ENCODE data around the gene ACTR1B. TPM values are rescaled to one million over a fixed set of nuclear protein-coding genes. Genes with fewer than 3 reads are reported as not detected.
A peak's percentile ranks its signal among the peaks of the same experiment; 100 is the strongest.

ACTR1B gene
- total and polyA plus RNA-seq, 2 of the 4 experiments (the other 2 are of a cell fraction): 40.5 to 68.8 TPM

GRCh38 chr2:97653473-97653872 lies 10.4 kb downstream of the ACTR1B start:
- no peak overlapping the region for H3K4me2 ChIP-seq (ENCODE audit: low read depth, low read length)
- no peak overlapping the region for H3K4ac ChIP-seq (ENCODE audit: low read depth, low read length)
- DNase-seq (peak; percentile 26), ATAC-seq (ENCODE audit: low read depth) (no peak)
- no peak overlapping the region for H3K18ac ChIP-seq (ENCODE audit: low read depth, low read length)
- no peak overlapping the region for H4K91ac ChIP-seq (ENCODE audit: insufficient read depth, low read depth, low read length)
- H3K4me3 ChIP-seq (ENCODE audit: insufficient read depth, low read depth, low read length): no peak overlapping the region
- H3K27ac ChIP-seq (ENCODE audit: insufficient read depth, low read length): no peak overlapping the region
- no peaks in the 10 kb centered on the region for H3K27me3 ChIP-seq (ENCODE audit: control insufficient read depth, insufficient read depth, low read length)
- no peak overlapping the region for H4K8ac ChIP-seq (ENCODE audit: low read depth in 2 of 2, low read length in 2 of 2)
- H2BK5ac ChIP-seq (ENCODE audit: low read depth, low read length, poor library complexity, severe bottlenecking): no peak overlapping the region
- POLR2A ChIA-PET (ENCODE audit: unreplicated experiment): no interaction called here
- H2BK20ac ChIP-seq (ENCODE audit: low read depth, low read length): no peak overlapping the region
- H3K9ac ChIP-seq (ENCODE audit: low read depth, low read length): no peak overlapping the region
- no peak overlapping the region for H3K14ac ChIP-seq (replicated peaks; ENCODE audit: low read depth, low read length)
- no peak overlapping the region for H3K23ac ChIP-seq (ENCODE audit: low read depth, low read length)
- peaks cover 40% of the 10 kb centered on the region for H3K36me3 ChIP-seq (ENCODE audit: control insufficient read depth, insufficient read depth, low read length)
- BruUV-seq (replicated peaks): no TSS peak
- H2BK15ac ChIP-seq (ENCODE audit: low read depth, low read length): no peak overlapping the region
- H2AFZ ChIP-seq (replicated peaks; ENCODE audit: low read length, poor library complexity): no peak overlapping the region
- no peaks in the 10 kb centered on the region for H4K20me1 ChIP-seq (ENCODE audit: insufficient read depth, low read length)
- H3K4me1 ChIP-seq (ENCODE audit: control insufficient read depth, insufficient read depth, low read length): no peaks in the 10 kb centered on the region; the same call in 1 of the 2 replicates
- WGBS, 2 experiments (ENCODE audit: extremely low coverage in 2 of 2, insufficient read length in 1 of 2): 100% methylated on average over 1 of the region's 2 CpGs; no CpG with 5 or more reads in 1 of the 2 experiments
- H2AK9ac ChIP-seq (replicated peaks; ENCODE audit: low read depth, low read length, poor library complexity): no peak overlapping the region
- CTCF ChIA-PET: no interaction called here
- dilution Hi-C loops (cut with HindIII; ENCODE audit: low sequenced_read_pairs, unreplicated experiment): no loop called here
- H2AK5ac ChIP-seq (ENCODE audit: low read depth, low read length): no peak overlapping the region
- peaks cover 6% of the 10 kb centered on the region; the same call in 1 of the 2 replicates for H3K9me1 ChIP-seq (ENCODE audit: insufficient read depth, low read length)
- H4K5ac ChIP-seq (ENCODE audit: low read depth, low read length): no peak overlapping the region
- peaks cover 0 to 6% of the 10 kb centered on the region in 2 experiments; a peak in 1 of 4 replicates for H3K79me1 ChIP-seq (ENCODE audit: low read depth in 1 of 2, low read length in 2 of 2)
- peaks cover 15% of the 10 kb centered on the region for H3K9me3 ChIP-seq (ENCODE audit: control insufficient read depth, insufficient read depth, low read length)
- in situ Hi-C loops (cut with MboI; ENCODE audit: low sequenced_read_pairs): loop anchor here (25.0 kb wide), 1 partner anchor 1591 kb away; no protein-coding TSS in a partner anchor
- TF ChIP-seq USF2 (IDR thresholded peaks at IDR 0.05; ENCODE audit: low read depth, low read length) (no peak), RFX5 (IDR thresholded peaks at IDR 0.05; ENCODE audit: low read depth, low read length) (no peak), RCOR1 (IDR thresholded peaks at IDR 0.05; ENCODE audit: insufficient replicate concordance, low read length) (no peak)
- TF ChIP-seq, protein P1, sequence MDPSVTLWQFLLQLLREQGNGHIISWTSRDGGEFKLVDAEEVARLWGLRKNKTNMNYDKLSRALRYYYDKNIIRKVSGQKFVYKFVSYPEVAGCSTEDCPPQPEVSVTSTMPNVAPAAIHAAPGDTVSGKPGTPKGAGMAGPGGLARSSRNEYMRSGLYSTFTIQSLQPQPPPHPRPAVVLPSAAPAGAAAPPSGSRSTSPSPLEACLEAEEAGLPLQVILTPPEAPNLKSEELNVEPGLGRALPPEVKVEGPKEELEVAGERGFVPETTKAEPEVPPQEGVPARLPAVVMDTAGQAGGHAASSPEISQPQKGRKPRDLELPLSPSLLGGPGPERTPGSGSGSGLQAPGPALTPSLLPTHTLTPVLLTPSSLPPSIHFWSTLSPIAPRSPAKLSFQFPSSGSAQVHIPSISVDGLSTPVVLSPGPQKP (IDR thresholded peaks at IDR 0.05; ENCODE audit: borderline replicate concordance, low read depth, low read length): no peak
- intact Hi-C loops (cut with micrococcal nuclease): no loop called here
- no peak overlapping the region for H2BK120ac ChIP-seq (ENCODE audit: low read depth, low read length)
- no peak overlapping the region for H3K56ac ChIP-seq (ENCODE audit: extremely low read depth, insufficient read depth, low read length)
